ENCODE data around the gene EPB41L3.
A peak's percentile ranks its signal among the peaks of the same experiment; 100 is the strongest.
"Not testable (repeated sequence)": the region's sequence is repeated elsewhere in the genome, so short reads cannot be mapped to it uniquely, and the experiment has no call there.

EPB41L3 gene

GRCh38 chr18:5490753-5491480 is 52.9 kb downstream of the EPB41L3 start:
- DNase-seq, result no peak

- DNase-seq, result no peak
Observed at GRCh38 chr18:5488844-5489243, 55.0 kb downstream of the EPB41L3 start.

GRCh38 chr18:5488044-5488443 is 55.8 kb downstream of the EPB41L3 start:
- not testable (repeated sequence) for DNase-seq

- DNase-seq, result no peak
Observed at GRCh38 chr18:5484526-5484925, 59.3 kb downstream of the EPB41L3 start.

GRCh38 chr18:5481621-5482020 is 62.2 kb downstream of the EPB41L3 start:
- no peak for DNase-seq

GRCh38 chr18:5478261-5478660 is 65.5 kb downstream of the EPB41L3 start:
- no peak for DNase-seq

- no peak for DNase-seq
Observed at GRCh38 chr18:5476961-5477800, 66.6 kb downstream of the EPB41L3 start.

- DNase-seq, result no peak
Observed at GRCh38 chr18:5475267-5475666, 68.5 kb downstream of the EPB41L3 start.

GRCh38 chr18:5469340-5469739 is 74.5 kb downstream of the EPB41L3 start:
- DNase-seq, result no peak

- no peak for DNase-seq
Observed at GRCh38 chr18:5468394-5468793, 75.4 kb downstream of the EPB41L3 start.

- no peak for DNase-seq
Observed at GRCh38 chr18:5467671-5468070, 76.1 kb downstream of the EPB41L3 start.

- DNase-seq, result no peak
Observed at GRCh38 chr18:5466256-5466655, 77.5 kb downstream of the EPB41L3 start.

GRCh38 chr18:5464251-5464650 is 79.5 kb downstream of the EPB41L3 start:
- no peak for DNase-seq

- DNase-seq, result no peak
Observed at GRCh38 chr18:5463831-5464230, 80.0 kb downstream of the EPB41L3 start.

- no peak for DNase-seq
Observed at GRCh38 chr18:5463390-5463789, 80.4 kb downstream of the EPB41L3 start.

- no peak for DNase-seq
Observed at GRCh38 chr18:5462227-5462626, 81.6 kb downstream of the EPB41L3 start.

GRCh38 chr18:5461041-5461440 is 82.8 kb downstream of the EPB41L3 start:
- no peak for DNase-seq

GRCh38 chr18:5457462-5457957 is 86.3 kb downstream of the EPB41L3 start:
- DNase-seq, result no peak

GRCh38 chr18:5456577-5457461 is 87.0 kb downstream of the EPB41L3 start:
- peak; percentile 8 for DNase-seq

- DNase-seq, result no peak
Observed at GRCh38 chr18:5455674-5456073, 88.1 kb downstream of the EPB41L3 start.

- DNase-seq, result no peak
Observed at GRCh38 chr18:5452943-5453443, 90.8 kb downstream of the EPB41L3 start.

GRCh38 chr18:5451871-5452270 is 91.9 kb downstream of the EPB41L3 start:
- DNase-seq, result no peak

- no peak for DNase-seq
Observed at GRCh38 chr18:5451150-5451549, 92.6 kb downstream of the EPB41L3 start.

Measured in amniotic stem cell (primary cell).